ENCODE measurements around the gene PSME1. TPM values are rescaled to one million over a fixed set of nuclear protein-coding genes. Genes with fewer than 3 reads are reported as not detected.

PSME1 gene
- total RNA-seq, 4 donors from 2014 or later: 81.3 to 125 (median 114) TPM

DNA sequence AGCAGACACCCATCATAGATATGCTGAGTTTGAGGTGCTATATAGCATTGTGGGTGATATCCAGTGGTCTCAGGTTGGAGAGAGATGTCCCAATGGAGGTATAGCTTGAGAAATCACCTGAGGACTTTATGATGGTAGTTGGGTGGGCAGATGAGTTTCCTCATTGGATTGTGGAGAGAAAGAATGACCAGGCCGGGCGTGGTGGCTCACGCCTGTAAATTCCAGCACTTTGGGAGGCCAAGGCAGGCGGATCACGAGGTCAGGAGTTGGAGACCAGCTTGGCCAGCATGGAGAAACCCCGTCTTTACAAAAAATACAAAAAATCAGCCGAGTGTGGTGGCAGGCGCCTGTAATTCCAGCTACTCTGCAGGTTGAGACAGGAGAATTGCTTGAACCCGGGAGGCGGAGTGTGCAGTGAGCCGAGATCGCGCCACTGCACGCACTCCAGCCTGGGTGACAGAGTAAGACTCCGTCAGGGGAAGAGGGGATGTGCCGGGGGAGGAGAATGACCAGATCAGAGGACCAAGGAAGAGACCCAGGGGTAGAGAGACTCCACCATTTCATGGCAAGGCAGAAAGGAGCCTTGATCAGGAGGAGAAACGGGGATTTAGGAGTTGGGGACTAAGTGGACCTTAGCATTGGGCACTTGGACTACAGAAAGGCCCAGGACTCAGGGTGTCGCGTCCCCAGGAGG is 42.6 kb upstream of the PSME1 start:
- DNase-seq (ENCODE audit: low spot score in 2 of 2): no peak
- TF ChIP-seq, protein P1, sequence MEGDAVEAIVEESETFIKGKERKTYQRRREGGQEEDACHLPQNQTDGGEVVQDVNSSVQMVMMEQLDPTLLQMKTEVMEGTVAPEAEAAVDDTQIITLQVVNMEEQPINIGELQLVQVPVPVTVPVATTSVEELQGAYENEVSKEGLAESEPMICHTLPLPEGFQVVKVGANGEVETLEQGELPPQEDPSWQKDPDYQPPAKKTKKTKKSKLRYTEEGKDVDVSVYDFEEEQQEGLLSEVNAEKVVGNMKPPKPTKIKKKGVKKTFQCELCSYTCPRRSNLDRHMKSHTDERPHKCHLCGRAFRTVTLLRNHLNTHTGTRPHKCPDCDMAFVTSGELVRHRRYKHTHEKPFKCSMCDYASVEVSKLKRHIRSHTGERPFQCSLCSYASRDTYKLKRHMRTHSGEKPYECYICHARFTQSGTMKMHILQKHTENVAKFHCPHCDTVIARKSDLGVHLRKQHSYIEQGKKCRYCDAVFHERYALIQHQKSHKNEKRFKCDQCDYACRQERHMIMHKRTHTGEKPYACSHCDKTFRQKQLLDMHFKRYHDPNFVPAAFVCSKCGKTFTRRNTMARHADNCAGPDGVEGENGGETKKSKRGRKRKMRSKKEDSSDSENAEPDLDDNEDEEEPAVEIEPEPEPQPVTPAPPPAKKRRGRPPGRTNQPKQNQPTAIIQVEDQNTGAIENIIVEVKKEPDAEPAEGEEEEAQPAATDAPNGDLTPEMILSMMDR (IDR thresholded peaks at IDR 0.05): no peak
- no peak for TF ChIP-seq POLR2A (IDR thresholded peaks at IDR 0.05)
- WGBS, 2 donors: 59 to 60% methylated on average over 19 of the region's 19 CpGs
- H3K4me3 ChIP-seq (ENCODE audit: low read depth, poor library complexity, severe bottlenecking): no peak overlapping the region
- intact Hi-C loops (cut with DNase I; ENCODE audit: low total_unique reads): loop anchor here (10.0 kb wide), 1 partner anchor 79 kb away; no protein-coding TSS in a partner anchor

GRCh38 chr14:24093901-24094840 is 41.8 kb upstream of the PSME1 start, which contains the start of gene PCK2:
Gene PCK2, plus strand, starts transcription at chr14:24094311. Its CDS starts 95 bp downstream, at chr14:24094406.
- no peak for TF ChIP-seq POLR2A (IDR thresholded peaks at IDR 0.05)
- TF ChIP-seq, protein P1 (IDR thresholded peaks at IDR 0.05): peak in 1 of 3 donors; percentile 20
- DNase-seq (ENCODE audit: low spot score in 2 of 2): peak; percentile 93 to 99
- 1% methylated on average over 53 to 65 of the region's 68 CpGs for WGBS, 2 donors
- peak within 1 kb of the TSS; percentile 73 for H3K4me3 ChIP-seq (ENCODE audit: low read depth, poor library complexity, severe bottlenecking)
- intact Hi-C loops (cut with DNase I; ENCODE audit: low total_unique reads): loop anchor here (10.0 kb wide), 1 partner anchor 79 kb away; no protein-coding TSS in a partner anchor

DNA sequence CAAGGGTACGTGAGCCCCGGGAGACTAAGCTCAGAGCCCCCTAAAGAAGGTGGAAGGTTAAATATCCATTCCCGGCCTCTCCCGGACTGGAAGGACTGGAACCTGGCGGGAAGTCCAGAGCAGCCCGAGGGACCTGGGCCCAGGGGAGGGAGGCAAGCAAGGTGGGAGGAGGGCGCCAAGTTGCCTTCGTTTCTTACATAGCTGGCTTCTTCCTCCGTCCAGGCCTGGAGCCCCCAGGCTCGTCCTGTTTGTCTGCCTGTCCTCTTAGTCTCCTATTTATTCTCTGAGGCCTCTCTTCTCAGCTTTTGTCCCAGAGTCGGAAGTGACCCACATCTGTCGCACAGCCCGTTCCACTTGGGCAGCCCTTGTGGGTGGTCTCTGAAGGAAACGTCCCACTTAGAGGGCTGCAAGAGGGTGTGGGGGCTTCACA is 41.1 kb upstream of the PSME1 start:
- intact Hi-C loops (cut with DNase I; ENCODE audit: low total_unique reads): loop anchor here (10.0 kb wide), 1 partner anchor 80 kb away; no protein-coding TSS in a partner anchor
- DNase-seq (ENCODE audit: low spot score in 2 of 2): no peak
- H3K4me3 ChIP-seq (ENCODE audit: low read depth, poor library complexity, severe bottlenecking): peak overlapping the region; percentile 73
- 5 to 8% methylated on average over 14 of the region's 14 CpGs for WGBS, 2 donors
- no peak for TF ChIP-seq POLR2A (IDR thresholded peaks at IDR 0.05)
- TF ChIP-seq, protein P1 (IDR thresholded peaks at IDR 0.05): no peak

DNA sequence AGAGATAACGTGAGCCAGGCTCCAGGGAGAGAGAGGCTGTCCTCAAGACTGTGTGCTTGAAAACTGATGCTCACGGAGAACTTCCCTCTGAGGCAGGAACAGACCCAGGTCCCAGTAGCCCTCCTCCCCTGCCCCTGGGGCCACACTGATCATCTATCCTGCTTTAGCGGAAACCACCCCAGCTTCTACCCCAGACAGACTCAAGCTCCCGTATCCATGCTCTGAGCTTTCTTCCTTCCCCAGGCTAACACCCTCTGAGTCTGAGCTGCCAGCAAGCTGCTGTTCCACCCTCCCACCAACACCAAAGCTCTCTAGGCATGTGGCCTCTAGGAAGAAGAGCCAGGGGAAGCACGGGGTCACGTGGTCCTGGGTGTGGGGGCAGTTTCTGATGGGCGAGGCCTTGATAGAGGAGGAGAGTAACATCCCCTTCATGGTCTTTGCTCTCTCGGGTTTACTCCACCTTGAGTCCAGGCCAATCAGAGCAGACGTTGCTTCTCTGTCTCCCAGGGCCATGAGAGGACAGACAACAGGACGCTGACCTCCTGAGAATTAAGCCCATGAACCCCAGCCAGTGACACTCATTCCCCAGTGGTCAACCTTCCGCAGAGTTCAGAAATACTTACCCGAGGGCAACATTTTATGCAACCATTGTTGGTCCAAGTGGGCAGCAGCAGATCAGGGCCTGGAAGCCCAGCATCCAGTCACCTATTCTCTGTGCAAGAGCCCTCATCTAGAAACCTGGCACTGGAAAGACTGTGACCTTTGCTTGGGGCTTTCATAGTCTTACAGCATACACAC is 40.5 kb upstream of the PSME1 start:
- TF ChIP-seq, protein P1 (IDR thresholded peaks at IDR 0.05): peak in 1 of 3 donors; percentile 91
- TF ChIP-seq POLR2A (IDR thresholded peaks at IDR 0.05): no peak
- 40 to 46% methylated on average over 12 of the region's 12 CpGs for WGBS, 2 donors
- intact Hi-C loops (cut with DNase I; ENCODE audit: low total_unique reads): loop anchor here (10.0 kb wide), 1 partner anchor 81 kb away; no protein-coding TSS in a partner anchor
- DNase-seq (ENCODE audit: low spot score in 2 of 2): peak; percentile 44 to 92
- H3K4me3 ChIP-seq (ENCODE audit: low read depth, poor library complexity, severe bottlenecking): peak overlapping the region; percentile 73
